HFF-Myc (cell line): Measurements from ENCODE around the gene DTWD2.
"Not testable (repeated sequence)": the region's sequence is repeated elsewhere in the genome, so short reads cannot be mapped to it uniquely, and the experiment has no call there.

Experiments
- DNase-seq: peaks from one replicate; pipeline ENCODE4 v3.0.0-alpha.2; 2011; ENCODE audit warnings: low read depth; ENCODE audit errors: extremely low read depth
- H3K4me3 ChIP-seq: replicated peaks from 2 replicates; pipeline ENCODE4 v1.5.1; 2011; ENCODE audit warnings: low read depth, mild to moderate bottlenecking, control low read depth, low read length
- TF ChIP-seq, protein P1 (sequence below): IDR thresholded peaks from 2 replicates; pipeline ENCODE4 v1.5.1; 2012; ENCODE audit warnings: mild to moderate bottlenecking, low read depth, low read length, control low read depth; ENCODE audit errors: missing control alignments

The DTWD2 gene

DNA sequence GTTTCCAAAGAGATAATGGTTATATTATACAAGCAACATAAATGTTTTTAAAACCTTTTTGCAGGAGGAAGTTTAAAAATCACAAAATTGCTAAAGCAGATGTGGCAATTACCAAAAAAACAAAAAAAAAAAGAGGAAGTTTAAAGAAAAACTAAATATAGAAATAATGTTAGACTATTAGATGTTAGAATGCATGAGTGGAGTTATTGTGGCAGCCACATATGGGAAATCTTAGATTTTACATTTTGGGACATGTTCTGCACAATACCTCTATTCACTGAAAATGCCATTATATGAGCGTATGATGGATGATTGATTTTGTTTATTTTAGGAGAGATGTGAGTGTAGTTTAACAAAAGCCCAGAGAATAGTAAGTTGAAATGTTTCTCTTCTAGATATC is 31.2 kb upstream of the DTWD2 start:
- TF ChIP-seq, protein P1, sequence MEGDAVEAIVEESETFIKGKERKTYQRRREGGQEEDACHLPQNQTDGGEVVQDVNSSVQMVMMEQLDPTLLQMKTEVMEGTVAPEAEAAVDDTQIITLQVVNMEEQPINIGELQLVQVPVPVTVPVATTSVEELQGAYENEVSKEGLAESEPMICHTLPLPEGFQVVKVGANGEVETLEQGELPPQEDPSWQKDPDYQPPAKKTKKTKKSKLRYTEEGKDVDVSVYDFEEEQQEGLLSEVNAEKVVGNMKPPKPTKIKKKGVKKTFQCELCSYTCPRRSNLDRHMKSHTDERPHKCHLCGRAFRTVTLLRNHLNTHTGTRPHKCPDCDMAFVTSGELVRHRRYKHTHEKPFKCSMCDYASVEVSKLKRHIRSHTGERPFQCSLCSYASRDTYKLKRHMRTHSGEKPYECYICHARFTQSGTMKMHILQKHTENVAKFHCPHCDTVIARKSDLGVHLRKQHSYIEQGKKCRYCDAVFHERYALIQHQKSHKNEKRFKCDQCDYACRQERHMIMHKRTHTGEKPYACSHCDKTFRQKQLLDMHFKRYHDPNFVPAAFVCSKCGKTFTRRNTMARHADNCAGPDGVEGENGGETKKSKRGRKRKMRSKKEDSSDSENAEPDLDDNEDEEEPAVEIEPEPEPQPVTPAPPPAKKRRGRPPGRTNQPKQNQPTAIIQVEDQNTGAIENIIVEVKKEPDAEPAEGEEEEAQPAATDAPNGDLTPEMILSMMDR, result no peak
- H3K4me3 ChIP-seq, result no peak overlapping the region
- no peak for DNase-seq

DNA sequence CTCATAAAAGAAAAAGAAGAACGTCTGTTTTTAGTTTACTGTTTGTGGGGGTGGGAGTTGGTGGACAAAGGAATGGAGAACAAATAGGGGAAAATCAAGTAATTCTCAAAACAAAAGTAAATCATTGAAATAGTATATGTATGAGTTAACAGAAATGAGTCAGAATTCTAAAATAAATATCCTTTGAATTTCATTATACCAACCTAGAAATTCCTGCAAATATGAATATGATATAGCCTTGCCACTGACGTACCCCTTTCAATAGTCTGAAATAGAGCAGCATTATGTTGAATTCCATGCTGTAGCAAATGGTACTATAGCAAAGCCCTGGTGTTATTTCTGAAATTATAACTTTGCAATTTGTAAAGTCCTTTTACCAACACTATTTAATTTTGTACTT is 29.6 kb upstream of the DTWD2 start:
- no peak overlapping the region for H3K4me3 ChIP-seq
- DNase-seq, result no peak
- TF ChIP-seq, protein P1, result no peak

DNA sequence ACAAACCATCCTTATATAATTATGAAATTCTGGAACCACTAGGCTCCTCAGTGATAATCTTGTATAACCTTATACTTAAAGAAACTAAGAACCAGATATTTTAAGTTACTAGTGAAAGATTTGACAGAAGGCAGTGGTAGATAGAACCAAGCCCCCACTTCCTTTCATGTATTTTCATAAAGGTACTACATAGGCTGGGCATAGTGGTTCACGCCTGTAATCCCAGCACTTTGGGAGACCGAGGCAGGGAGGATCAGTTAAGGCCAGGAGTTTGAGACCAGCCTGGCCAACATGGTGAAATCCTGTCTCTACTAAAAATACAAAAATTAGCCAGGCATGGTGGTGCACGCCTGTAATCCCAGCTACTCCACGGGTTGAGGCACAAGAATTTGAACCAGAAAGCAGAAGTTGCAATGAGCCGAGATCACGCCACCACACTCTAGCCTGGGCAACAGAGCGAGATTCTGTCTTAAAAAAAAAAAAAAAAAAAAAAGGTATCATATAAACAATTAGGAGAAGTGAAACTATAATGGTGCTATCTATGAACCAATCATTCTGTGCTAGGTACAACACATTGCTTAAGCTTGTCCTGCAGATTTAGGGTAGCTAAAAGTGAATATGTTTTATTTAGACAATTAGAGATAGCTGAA is 27.9 kb upstream of the DTWD2 start:
- TF ChIP-seq, protein P1, result no peak
- DNase-seq, result no peak
- H3K4me3 ChIP-seq, result no peak overlapping the region

DNA sequence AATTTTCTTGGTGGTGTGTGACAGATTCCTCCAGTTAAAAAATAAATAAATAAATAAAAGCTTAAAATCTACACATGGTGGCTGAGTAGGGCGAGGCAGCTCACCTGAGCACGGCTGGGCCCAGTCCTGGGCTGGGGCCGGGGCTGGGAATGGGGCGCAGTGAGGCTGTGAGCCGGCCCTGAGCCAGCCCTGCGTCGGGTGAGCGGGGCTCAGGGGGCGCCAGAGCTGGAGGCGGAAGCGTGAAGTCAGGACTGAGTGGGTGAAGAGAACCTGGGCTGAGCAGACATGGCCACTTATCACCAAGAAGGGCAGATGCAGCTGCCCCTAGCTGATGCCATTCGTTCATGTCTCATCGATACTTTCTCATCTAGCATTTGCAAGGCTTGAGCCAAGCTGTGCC is 22.8 kb upstream of the DTWD2 start:
- DNase-seq, result no peak
- TF ChIP-seq, protein P1, result no peak
- H3K4me3 ChIP-seq, result no peak overlapping the region

DNA sequence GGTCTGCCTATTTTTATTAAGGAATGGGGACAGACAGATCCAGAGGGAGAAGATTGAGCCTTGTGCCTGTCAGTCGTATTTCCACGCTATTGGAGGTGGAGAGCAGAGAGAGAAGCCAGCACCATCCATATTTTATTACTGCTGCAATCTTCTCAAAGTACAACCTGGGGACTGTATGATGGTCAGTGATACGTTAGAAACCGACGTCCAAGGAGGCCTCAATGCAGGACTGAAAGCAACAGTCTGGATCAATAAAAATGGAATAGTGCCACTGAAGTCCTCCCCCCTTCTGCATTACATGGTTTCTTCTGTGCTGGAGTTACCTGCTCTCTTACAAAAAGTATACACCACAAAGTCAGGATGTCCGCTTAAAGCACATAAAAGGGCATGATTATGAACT is 21.9 kb upstream of the DTWD2 start:
- TF ChIP-seq, protein P1, result no peak
- no peak overlapping the region for H3K4me3 ChIP-seq
- no peak for DNase-seq

DNA sequence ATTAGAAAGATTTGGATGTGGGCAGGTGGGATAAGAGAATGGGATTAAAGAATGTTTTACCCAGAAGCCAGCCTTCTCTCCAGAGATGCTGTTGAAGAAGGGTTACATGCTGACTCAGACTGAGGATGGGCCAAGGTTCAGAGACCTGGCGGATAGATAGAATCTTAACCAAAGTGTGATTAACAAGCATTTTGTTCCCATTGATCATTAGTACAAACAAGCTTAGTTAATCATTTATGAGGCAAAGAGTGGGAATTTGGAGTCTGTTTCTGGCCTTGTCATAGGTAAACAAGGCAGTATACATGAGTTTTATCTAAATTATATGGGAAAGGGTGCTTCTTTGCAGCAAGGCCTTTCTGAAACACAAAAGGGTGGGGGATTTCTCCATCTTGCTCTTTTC is 20.8 kb upstream of the DTWD2 start:
- no peak for DNase-seq
- no peak overlapping the region for H3K4me3 ChIP-seq
- TF ChIP-seq, protein P1, result no peak

DNA sequence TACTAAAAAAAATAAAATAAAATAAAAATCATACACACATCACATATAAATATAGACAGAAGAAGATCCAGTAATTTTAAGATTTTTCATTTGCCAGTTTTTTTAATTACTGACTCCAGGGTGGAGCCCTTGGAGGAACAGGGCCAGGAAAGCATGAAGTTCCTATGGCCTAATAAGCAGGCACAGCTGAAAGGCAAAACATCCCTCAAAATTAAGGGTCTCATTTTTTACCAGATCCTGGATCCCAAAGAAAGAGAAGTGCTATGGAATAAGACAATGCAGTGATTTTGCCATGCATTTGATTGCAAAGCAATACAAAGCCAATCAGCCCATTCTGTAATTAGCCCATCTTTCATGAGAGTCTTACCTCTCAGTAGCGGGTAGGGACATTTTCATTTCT is 11.3 kb upstream of the DTWD2 start:
- TF ChIP-seq, protein P1, result no peak
- H3K4me3 ChIP-seq, result no peak overlapping the region
- no peak for DNase-seq

DNA sequence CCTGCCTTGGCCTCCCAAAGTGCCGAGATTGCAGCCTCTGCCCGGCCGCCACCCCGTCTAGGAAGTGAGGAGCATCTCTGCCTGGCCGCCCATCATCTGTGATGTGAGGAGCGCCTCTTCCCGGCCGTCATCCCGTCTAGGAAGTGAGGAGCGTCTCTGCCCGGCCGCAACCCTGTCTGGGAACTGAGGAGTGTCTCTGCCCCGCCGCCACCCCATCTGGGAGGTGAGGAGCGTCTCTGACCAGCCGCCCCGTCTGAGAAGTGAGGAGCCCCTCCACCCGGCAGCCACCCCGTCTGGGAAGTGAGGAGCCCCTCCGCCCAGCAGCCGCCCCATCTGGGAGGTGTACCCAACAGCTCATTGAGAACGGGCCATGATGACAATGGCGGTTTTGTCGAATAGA is 10.5 kb upstream of the DTWD2 start:
- not testable (repeated sequence) for H3K4me3 ChIP-seq, DNase-seq
